HG03159 (cell line): ENCODE measurements around the gene NXPE3.
A peak's percentile ranks its signal among the peaks of the same experiment; 100 is the strongest.
"Not testable (repeated sequence)": the region's sequence is repeated elsewhere in the genome, so short reads cannot be mapped to it uniquely, and the experiment has no call there.

Source experiments
- ATAC-seq: cut with Tn5 transposase; IDR thresholded peaks from one replicate; pipeline ENCODE4 v1.9.1; 2021; ENCODE audit warnings: mild to moderate bottlenecking, moderate library complexity; ENCODE audit not compliant: unreplicated experiment

Gene NXPE3

GRCh38 chr3:101779047-101779821 is at the start of gene NXPE3:
NXPE3 (plus strand) TSS chr3:101779211; CDS start chr3:101785597, 6,386 bp downstream.
- peak; percentile 96 for ATAC-seq

- ATAC-seq, result no peak
Observed at GRCh38 chr3:101729586-101729985, 49.4 kb upstream of the NXPE3 start.

GRCh38 chr3:101730839-101731238 is 48.2 kb upstream of the NXPE3 start:
- ATAC-seq, result no peak

- no peak for ATAC-seq
Observed at GRCh38 chr3:101732240-101732641, 46.8 kb upstream of the NXPE3 start.

GRCh38 chr3:101735833-101736232 is 43.2 kb upstream of the NXPE3 start:
- ATAC-seq, result no peak

- ATAC-seq, result not testable (repeated sequence)
Observed at GRCh38 chr3:101741914-101742313, 37.1 kb upstream of the NXPE3 start.

- ATAC-seq, result no peak
Observed at GRCh38 chr3:101744811-101745210, 34.2 kb upstream of the NXPE3 start.

- not testable (repeated sequence) for ATAC-seq
Observed at GRCh38 chr3:101745934-101746333, 33.1 kb upstream of the NXPE3 start.

- ATAC-seq, result not testable (repeated sequence)
Observed at GRCh38 chr3:101753386-101754113, 25.5 kb upstream of the NXPE3 start.

GRCh38 chr3:101758224-101758623 is 20.8 kb upstream of the NXPE3 start:
- ATAC-seq, result no peak

- ATAC-seq, result no peak
Observed at GRCh38 chr3:101762041-101762646, 16.9 kb upstream of the NXPE3 start.

GRCh38 chr3:101777745-101778281 is 1.2 kb upstream of the NXPE3 start:
- ATAC-seq, result not testable (repeated sequence)

- ATAC-seq, result no peak
Observed at GRCh38 chr3:101778385-101779046, 495 bp upstream of the NXPE3 start.

GRCh38 chr3:101779822-101780381 is 891 bp downstream of the NXPE3 start:
- no peak for ATAC-seq

- ATAC-seq, result no peak
Observed at GRCh38 chr3:101780661-101781060, 1.6 kb downstream of the NXPE3 start.

- no peak for ATAC-seq
Observed at GRCh38 chr3:101781166-101781565, 2.2 kb downstream of the NXPE3 start.

- no peak for ATAC-seq
Observed at GRCh38 chr3:101784855-101785613, 6.0 kb downstream of the NXPE3 start.

- peak; percentile 97 for ATAC-seq
Observed at GRCh38 chr3:101791778-101792177, 12.8 kb downstream of the NXPE3 start.

- no peak for ATAC-seq
Observed at GRCh38 chr3:101796077-101796680, 17.2 kb downstream of the NXPE3 start.
